H1 (cell line): Measurements from ENCODE around the gene KIAA1614. TPM values are rescaled to one million over a fixed set of nuclear protein-coding genes. Genes with fewer than 3 reads are reported as not detected.

Experiments used
- CTCF ChIA-PET: fragments of 300-600 bp; sonication (Branson Sonifier 250); formaldehyde crosslinking; loops from one replicate; lab custom pipeline; 2021; ENCODE audit not compliant: partially characterized antibody; lab: Charles Lee
- POLR2A ChIA-PET: fragments of 300-600 bp; sonication (Branson Sonifier 250); formaldehyde crosslinking; loops from one replicate; lab custom pipeline; 2021; ENCODE audit warnings: inconsistent platforms; ENCODE audit not compliant: partially characterized antibody; lab: Charles Lee
- DNase-seq, 2 experiments: peaks; one replicate each; pipeline versions ENCODE4 v3.0.0 to v3.0.0-alpha.2; 2010 to 2022; ENCODE audit warnings: low spot score in 2 of 2, low read depth in 1 of 2, mixed read lengths in 1 of 2
- FAIRE-seq: peaks from 2 replicates; lab custom pipeline; 2011; peaks lifted over from hg19 to GRCh38; lab: Jason Lieb, UNC
- H2AFZ ChIP-seq: 2 replicates; pipeline ENCODE4 v1.8.1; 2012; ENCODE audit warnings: low read length, inconsistent platforms
- H2AK5ac ChIP-seq: 2 replicates; pipeline ENCODE4 v1.6.1; 2013; ENCODE audit warnings: low read depth, low read length
- H2BK120ac ChIP-seq: replicated peaks from 2 replicates; pipeline ENCODE3; 2013; ENCODE audit warnings: low read depth, low read length, inconsistent platforms
- H2BK12ac ChIP-seq: 2 replicates; pipeline ENCODE4 v1.6.1; 2013; ENCODE audit warnings: low read depth, low read length
- H2BK15ac ChIP-seq: 2 replicates; pipeline ENCODE4 v1.6.1; 2013; ENCODE audit warnings: low read length
- H2BK20ac ChIP-seq: 2 replicates; pipeline ENCODE4 v1.6.1; 2013; ENCODE audit warnings: low read length
- H2BK5ac ChIP-seq: 2 replicates; pipeline ENCODE4 v1.6.1; 2013; ENCODE audit warnings: low read depth, low read length
- H3K14ac ChIP-seq: 2 replicates; pipeline ENCODE4 v1.6.1; 2013; ENCODE audit warnings: inconsistent platforms; ENCODE audit not compliant: insufficient read length
- H3K18ac ChIP-seq: 2 replicates; pipeline ENCODE4 v1.6.1; 2013; ENCODE audit warnings: low read length; ENCODE audit errors: extremely low read depth
- H3K23ac ChIP-seq: 2 replicates; pipeline ENCODE4 v1.6.1; 2013; ENCODE audit warnings: inconsistent platforms; ENCODE audit not compliant: insufficient read length
- H3K23me2 ChIP-seq: 2 replicates; pipeline ENCODE4 v1.6.1; 2013; ENCODE audit warnings: low read depth, low read length
- H3K27ac ChIP-seq: 2 replicates; pipeline ENCODE4 v1.6.1; 2011; ENCODE audit warnings: low read depth, low read length, inconsistent platforms
- H3K27me3 ChIP-seq, 4 experiments: replicated peaks in 1 of 4; 1 replicate in 1 of 4; 2 replicates in 3 of 4; pipeline versions ENCODE4 v1.6.1 to v1.8.1; 2011 to 2013; ENCODE audit warnings: low read length in 3 of 4, mild to moderate bottlenecking in 3 of 4, inconsistent platforms in 2 of 4, mixed read lengths in 2 of 4, moderate library complexity in 1 of 4; ENCODE audit not compliant: control insufficient read depth in 3 of 4, insufficient read depth in 3 of 4; ENCODE audit errors: extremely low read depth in 1 of 4
- H3K36me3 ChIP-seq, 4 experiments: 2 replicates each; pipeline versions ENCODE4 v1.6.1 to v1.8.1; 2011 to 2013; ENCODE audit warnings: mild to moderate bottlenecking in 4 of 4, low read length in 3 of 4, moderate library complexity in 2 of 4, control low read depth in 1 of 4, inconsistent platforms in 1 of 4; ENCODE audit not compliant: insufficient read depth in 4 of 4, control insufficient read depth in 2 of 4
- H3K4ac ChIP-seq: replicated peaks from 2 replicates; pipeline ENCODE3; 2013; ENCODE audit warnings: low read length, low read depth, mixed read lengths, inconsistent platforms; ENCODE audit not compliant: insufficient read length
- H3K4me1 ChIP-seq, 4 experiments: replicated peaks in 1 of 4; 1 replicate in 1 of 4; 2 replicates in 3 of 4; pipeline versions ENCODE4 v1.6.1 to v1.8.1; 2011 to 2013; ENCODE audit warnings: low read length in 3 of 4, inconsistent platforms in 2 of 4, mixed read lengths in 1 of 4; ENCODE audit not compliant: insufficient read depth in 4 of 4, control insufficient read depth in 3 of 4
- H3K4me2 ChIP-seq, 2 experiments: 2 replicates each; pipeline versions ENCODE4 v1.6.1 to v1.8.1; 2011 to 2013; ENCODE audit warnings: low read depth in 2 of 2, low read length in 2 of 2, control low read depth in 1 of 2, inconsistent platforms in 1 of 2, mild to moderate bottlenecking in 1 of 2; ENCODE audit not compliant: insufficient read depth in 1 of 2
- H3K4me3 ChIP-seq, 4 experiments: fragments of 200-600, 300-600 bp in 1 of 4; sonication (generic), shearing (Covaris generic), sonication (Bioruptor Twin) in 1 of 4; 2 replicates each; pipeline versions ENCODE4 v1.5.1 to v1.8.1; 2011 to 2016; ENCODE audit warnings: low read length in 4 of 4, low read depth in 3 of 4, control low read depth in 2 of 4, inconsistent platforms in 2 of 4, mild to moderate bottlenecking in 2 of 4, mixed read lengths in 1 of 4, moderate library complexity in 1 of 4; ENCODE audit not compliant: insufficient read depth in 2 of 4; ENCODE audit errors: extremely low read depth in 1 of 4
- H3K56ac ChIP-seq: replicated peaks from 2 replicates; pipeline ENCODE3; 2013; ENCODE audit warnings: low read depth, mild to moderate bottlenecking, mixed read lengths, low read length, inconsistent platforms; ENCODE audit not compliant: insufficient read length
- H3K79me1 ChIP-seq: 2 replicates; pipeline ENCODE4 v1.6.1; 2013; ENCODE audit warnings: low read depth, low read length, control low read depth
- H3K79me2 ChIP-seq, 2 experiments: 2 replicates each; pipeline versions ENCODE4 v1.6.1 to v1.8.1; 2012 to 2013; ENCODE audit warnings: low read length in 2 of 2, mild to moderate bottlenecking in 2 of 2, inconsistent platforms in 1 of 2; ENCODE audit not compliant: insufficient read depth in 2 of 2, control insufficient read depth in 1 of 2
- H3K9ac ChIP-seq, 4 experiments: replicated peaks in 1 of 4; 1 replicate in 1 of 4; 2 replicates in 3 of 4; pipeline versions ENCODE4 v1.6.1 to v1.8.1; 2011 to 2013; ENCODE audit warnings: low read depth in 3 of 4, low read length in 3 of 4, control low read depth in 2 of 4, mild to moderate bottlenecking in 2 of 4, moderate library complexity in 2 of 4, inconsistent platforms in 1 of 4; ENCODE audit errors: extremely low read depth in 1 of 4
- H3K9me3 ChIP-seq, 2 experiments: 2 replicates each; pipeline versions ENCODE4 v1.6.1 to v1.8.1; 2012 to 2013; ENCODE audit warnings: mild to moderate bottlenecking in 2 of 2, moderate library complexity in 2 of 2, control low read depth in 1 of 2, inconsistent platforms in 1 of 2, low read depth in 1 of 2, low read length in 1 of 2, mixed read lengths in 1 of 2; ENCODE audit not compliant: insufficient read depth in 2 of 2
- H4K20me1 ChIP-seq, 2 experiments: replicated peaks in 1 of 2; 2 replicates each; pipeline versions ENCODE3 to v1.8.1; 2011 to 2013; ENCODE audit warnings: inconsistent platforms in 2 of 2, low read length in 2 of 2, mild to moderate bottlenecking in 1 of 2; ENCODE audit not compliant: insufficient read depth in 2 of 2, control insufficient read depth in 1 of 2
- H4K5ac ChIP-seq: 2 replicates; pipeline ENCODE4 v1.6.1; 2013; ENCODE audit warnings: low read length, low read depth, mixed read lengths, inconsistent platforms; ENCODE audit not compliant: insufficient read length
- H4K8ac ChIP-seq: 2 replicates; pipeline ENCODE4 v1.8.0; 2013; ENCODE audit warnings: mild to moderate bottlenecking, moderate library complexity, low read length, inconsistent platforms; ENCODE audit not compliant: insufficient read depth; ENCODE audit errors: extremely low read depth
- H4K91ac ChIP-seq: replicated peaks from 2 replicates; pipeline ENCODE3; 2013; ENCODE audit warnings: low read length, mixed read lengths, inconsistent platforms; ENCODE audit not compliant: insufficient read length
- CEBPB ChIP-seq: IDR thresholded peaks from 2 replicates; pipeline ENCODE4 v1.6.1; 2012; ENCODE audit warnings: low read depth, low read length
- EGR1 ChIP-seq: IDR thresholded peaks from 2 replicates; pipeline ENCODE4 v1.6.1; 2011; ENCODE audit warnings: low read depth, low read length, borderline replicate concordance
- WGBS, 2 experiments: shearing (Covaris generic) in 1 of 2; methylation state at CpG; one replicate each; pipeline versions ENCODE4 v1.1.6 to v1.1.7; 2013 to 2015; ENCODE audit warnings: low lambda C conversion rate in 2 of 2, mixed read lengths in 2 of 2, inconsistent platforms in 1 of 2, low coverage in 1 of 2, missing lambda C conversion rate in 1 of 2; ENCODE audit not compliant: insufficient replicate concordance in 2 of 2, insufficient coverage in 1 of 2, insufficient read length in 1 of 2; ENCODE audit errors: extremely low coverage in 1 of 2, missing lambda C conversion rate in 1 of 2; 5-methylcytosine and 5-hydroxymethylcytosine counted together
- polyA plus RNA-seq, 7 experiments: library from polyadenylated mRNA; depleted of rRNA in 3 of 7; stranded (reverse) in 5 of 7; unstranded in 2 of 7; fragments of >200 nt in 5 of 7; fragments of 200-250 nt in 2 of 7; gene quantifications; 1 replicate in 5 of 7; 2 replicates in 1 of 7; 4 replicates in 1 of 7; pipeline versions ENCODE4 v1.2.1 to v1.2.3, GENCODE V29; 2011 to 2013; ENCODE audit warnings: missing spikeins in 2 of 7, mixed read lengths in 2 of 7
- total RNA-seq: library from RNA; stranded (reverse); fragmentation: NEBNext Ultra II Directional; extraction: Animal tissue kit (Norgen Biotek cat#: 25700); gene quantifications from 2 replicates; pipeline ENCODE4 v1.2.1, GENCODE V29; 2021
- TF ChIP-seq, protein P1 (sequence below): IDR thresholded peaks from 2 replicates; pipeline ENCODE4 v1.6.1; 2012; ENCODE audit warnings: low read length, inconsistent platforms

KIAA1614 gene
- total and polyA plus RNA-seq, 2 of the 8 experiments (the other 6 are each of a cell fraction or from before 2014, with no cell fraction given) = 1.3 to 3.1 TPM

DNA sequence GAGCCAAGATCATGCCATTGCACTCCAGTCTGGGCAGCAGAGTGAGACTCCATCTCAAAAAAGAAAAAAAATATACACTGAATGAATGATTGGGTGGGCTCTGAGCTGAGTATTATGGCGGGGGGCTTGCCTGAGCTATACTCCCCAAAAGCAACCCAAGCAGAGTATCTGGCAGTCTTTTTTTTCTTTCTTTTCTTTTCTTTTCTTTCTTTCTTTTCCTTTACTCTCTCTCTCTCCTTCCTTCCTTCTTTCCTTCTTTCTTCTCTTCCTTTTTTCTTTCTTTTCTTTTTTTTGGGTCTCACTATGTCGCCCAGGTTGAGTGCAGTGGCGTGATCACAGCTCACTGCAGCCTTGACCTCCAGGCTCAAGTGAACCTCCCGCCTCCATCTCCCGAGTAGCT is 27.7 kb downstream of the KIAA1614 start:
- H3K79me1 ChIP-seq = no peaks in the 10 kb centered on the region
- CTCF ChIA-PET = interaction anchor here (0.7 to 2.8 kb wide), 8 partner anchors 9 to 395 kb away, joined by 3 to 9 read pairs (median 4); no protein-coding TSS in a partner anchor
- H2BK5ac ChIP-seq = no peak overlapping the region
- no peak overlapping the region for H2BK20ac ChIP-seq
- no peak overlapping the region for H3K56ac ChIP-seq
- no peak overlapping the region for H3K14ac ChIP-seq
- H3K23me2 ChIP-seq = no peaks in the 10 kb centered on the region
- no peak overlapping the region for H3K4ac ChIP-seq
- no peak overlapping the region for H2BK12ac ChIP-seq
- H3K23ac ChIP-seq = no peak overlapping the region
- H2AFZ ChIP-seq = no peak overlapping the region
- H4K20me1 ChIP-seq = peaks cover 0 to 3% of the 10 kb centered on the region in 2 experiments
- no peaks in the 10 kb centered on the region for H3K36me3 ChIP-seq
- DNase-seq (no peak), FAIRE-seq (no peak)
- H2BK120ac ChIP-seq = no peak overlapping the region
- H4K5ac ChIP-seq = no peak overlapping the region
- H3K4me3 ChIP-seq = no peak overlapping the region
- no peak overlapping the region for H3K27ac ChIP-seq
- H3K18ac ChIP-seq = no peak overlapping the region
- peaks cover 0 to 7% (median under 1%) of the 10 kb centered on the region in 4 experiments; a peak in 3 of 7 replicates for H3K4me1 ChIP-seq
- no peak overlapping the region for H3K9ac ChIP-seq
- H3K27me3 ChIP-seq = no peaks in the 10 kb centered on the region
- H4K8ac ChIP-seq = no peak overlapping the region
- no peak overlapping the region for H2BK15ac ChIP-seq
- TF ChIP-seq EGR1 (no peak), CEBPB (no peak)
- TF ChIP-seq, protein P1, sequence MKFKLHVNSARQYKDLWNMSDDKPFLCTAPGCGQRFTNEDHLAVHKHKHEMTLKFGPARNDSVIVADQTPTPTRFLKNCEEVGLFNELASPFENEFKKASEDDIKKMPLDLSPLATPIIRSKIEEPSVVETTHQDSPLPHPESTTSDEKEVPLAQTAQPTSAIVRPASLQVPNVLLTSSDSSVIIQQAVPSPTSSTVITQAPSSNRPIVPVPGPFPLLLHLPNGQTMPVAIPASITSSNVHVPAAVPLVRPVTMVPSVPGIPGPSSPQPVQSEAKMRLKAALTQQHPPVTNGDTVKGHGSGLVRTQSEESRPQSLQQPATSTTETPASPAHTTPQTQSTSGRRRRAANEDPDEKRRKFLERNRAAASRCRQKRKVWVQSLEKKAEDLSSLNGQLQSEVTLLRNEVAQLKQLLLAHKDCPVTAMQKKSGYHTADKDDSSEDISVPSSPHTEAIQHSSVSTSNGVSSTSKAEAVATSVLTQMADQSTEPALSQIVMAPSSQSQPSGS = no peak
- no peaks in the 10 kb centered on the region for H3K9me3 ChIP-seq
- H3K4me2 ChIP-seq = no peak overlapping the region
- no peak overlapping the region for H4K91ac ChIP-seq
- H3K79me2 ChIP-seq = no peaks in the 10 kb centered on the region
- POLR2A ChIA-PET = interaction anchor here (0.8 to 1.0 kb wide), 2 partner anchors 10 to 29 kb away, joined by 3 read pairs; no protein-coding TSS in a partner anchor
- H2AK5ac ChIP-seq = no peak overlapping the region
- 84% methylated on average over 3 of the region's 5 CpGs; no CpG with 5 or more reads in 1 of the 2 experiments for WGBS, 2 experiments
